Uterus (tissue), 2 donors: Measurements from ENCODE around the gene TAF11L2.

Experiments used
- POLR2A ChIP-seq, 2 donors: fragments of 450-650 bp; IDR thresholded peaks; one replicate each; pipeline ENCODE4 v1.6.1; 2016; ENCODE audit warnings: antibody characterized with exemption in 2 of 2, mild to moderate bottlenecking in 1 of 2, moderate library complexity in 1 of 2
- TF ChIP-seq, protein P1 (sequence below), 4 experiments: fragments of 200-600 bp in 2 of 4; fragments of 450-650 bp in 2 of 4; sonication (generic) in 2 of 4; IDR thresholded peaks; one replicate each; pipeline ENCODE4 v1.5.1; 2016 to 2019; ENCODE audit warnings: antibody characterized with exemption in 4 of 4, mild to moderate bottlenecking in 2 of 4, moderate library complexity in 1 of 4

DNA sequence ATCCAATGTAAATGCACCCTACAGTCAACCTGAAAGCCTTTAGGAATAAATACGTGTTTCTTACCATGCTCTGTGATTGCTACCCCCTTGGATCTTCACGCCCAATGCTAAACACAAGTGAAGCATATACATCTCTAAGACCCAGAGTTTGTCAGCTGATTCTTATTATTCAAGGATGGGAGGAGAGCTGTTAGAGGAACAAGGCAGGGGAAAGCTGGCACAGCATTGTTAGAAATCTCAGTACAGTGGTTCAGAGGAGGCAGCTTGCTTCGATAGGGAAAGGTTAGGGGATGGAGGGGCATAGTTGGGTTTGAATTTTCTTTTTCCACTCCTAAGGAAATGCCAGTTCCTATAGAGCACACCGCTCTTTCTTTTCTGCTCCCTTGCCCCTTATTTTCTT, 16.7 kb upstream of the TAF11L2 start:
- TF ChIP-seq, protein P1, sequence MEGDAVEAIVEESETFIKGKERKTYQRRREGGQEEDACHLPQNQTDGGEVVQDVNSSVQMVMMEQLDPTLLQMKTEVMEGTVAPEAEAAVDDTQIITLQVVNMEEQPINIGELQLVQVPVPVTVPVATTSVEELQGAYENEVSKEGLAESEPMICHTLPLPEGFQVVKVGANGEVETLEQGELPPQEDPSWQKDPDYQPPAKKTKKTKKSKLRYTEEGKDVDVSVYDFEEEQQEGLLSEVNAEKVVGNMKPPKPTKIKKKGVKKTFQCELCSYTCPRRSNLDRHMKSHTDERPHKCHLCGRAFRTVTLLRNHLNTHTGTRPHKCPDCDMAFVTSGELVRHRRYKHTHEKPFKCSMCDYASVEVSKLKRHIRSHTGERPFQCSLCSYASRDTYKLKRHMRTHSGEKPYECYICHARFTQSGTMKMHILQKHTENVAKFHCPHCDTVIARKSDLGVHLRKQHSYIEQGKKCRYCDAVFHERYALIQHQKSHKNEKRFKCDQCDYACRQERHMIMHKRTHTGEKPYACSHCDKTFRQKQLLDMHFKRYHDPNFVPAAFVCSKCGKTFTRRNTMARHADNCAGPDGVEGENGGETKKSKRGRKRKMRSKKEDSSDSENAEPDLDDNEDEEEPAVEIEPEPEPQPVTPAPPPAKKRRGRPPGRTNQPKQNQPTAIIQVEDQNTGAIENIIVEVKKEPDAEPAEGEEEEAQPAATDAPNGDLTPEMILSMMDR (IDR thresholded peaks at IDR 0.05), result no peak
- no peak for TF ChIP-seq POLR2A (IDR thresholded peaks at IDR 0.05)
